HG03460 (cell line): ENCODE data around the gene SWI5.
A peak's percentile ranks its signal among the peaks of the same experiment; 100 is the strongest.
"Not testable (repeated sequence)": the region's sequence is repeated elsewhere in the genome, so short reads cannot be mapped to it uniquely, and the experiment has no call there.

Source experiments
- ATAC-seq: cut with Tn5 transposase; IDR thresholded peaks from one replicate; pipeline ENCODE4 v1.9.1; 2021; ENCODE audit not compliant: unreplicated experiment

Gene SWI5

DNA sequence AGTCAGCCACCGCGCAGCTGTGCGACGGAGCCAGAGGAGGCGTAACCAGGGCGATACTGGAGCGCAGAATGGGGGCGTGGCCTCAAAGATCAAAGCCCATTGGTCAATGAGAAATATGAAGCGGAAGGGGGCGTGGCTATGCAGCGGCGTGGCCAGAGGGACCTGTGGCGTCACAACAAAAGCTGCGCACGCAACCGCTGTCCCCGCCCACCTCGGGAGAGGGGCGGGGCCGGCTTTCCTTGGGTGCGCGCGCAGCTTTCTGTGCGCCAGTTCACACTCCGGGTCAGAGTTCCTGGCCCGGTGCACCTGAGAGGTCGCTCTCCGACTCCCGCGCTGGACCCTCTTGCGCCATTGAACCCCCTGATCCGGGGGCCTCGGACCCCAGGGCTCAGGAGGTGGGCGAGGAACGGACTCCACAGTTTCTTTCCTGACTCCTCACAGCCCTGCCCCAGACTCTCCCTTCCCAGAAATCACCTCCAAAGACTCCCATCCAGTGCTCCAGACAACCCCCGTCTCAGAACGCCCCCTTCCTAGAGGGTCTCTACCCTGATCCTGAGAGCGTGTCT is at the start of gene SWI5:
SWI5 (plus strand) TSS at position 269 of the 566 bp plus-strand sequence.
- ATAC-seq = peak; percentile 94

DNA sequence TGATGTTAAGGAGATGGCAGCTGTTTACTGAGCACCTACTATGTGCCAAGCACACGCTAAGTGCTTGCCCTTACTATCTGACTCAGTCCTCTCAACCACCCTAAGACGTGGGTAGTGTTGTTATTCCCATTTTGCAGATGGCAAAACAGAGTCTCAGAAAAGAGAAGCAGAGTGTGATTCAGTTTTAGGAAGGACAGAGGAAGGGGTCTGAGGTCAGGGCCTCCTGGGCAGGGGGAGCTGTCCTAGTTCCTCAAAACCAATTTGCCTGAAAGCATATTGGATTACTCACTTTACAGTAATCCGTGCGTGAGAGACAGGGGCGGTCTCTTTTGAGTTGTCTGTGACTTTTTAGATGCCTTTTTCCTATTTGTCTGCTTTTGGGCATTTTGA is 49.7 kb upstream of the SWI5 start:
- no peak for ATAC-seq

DNA sequence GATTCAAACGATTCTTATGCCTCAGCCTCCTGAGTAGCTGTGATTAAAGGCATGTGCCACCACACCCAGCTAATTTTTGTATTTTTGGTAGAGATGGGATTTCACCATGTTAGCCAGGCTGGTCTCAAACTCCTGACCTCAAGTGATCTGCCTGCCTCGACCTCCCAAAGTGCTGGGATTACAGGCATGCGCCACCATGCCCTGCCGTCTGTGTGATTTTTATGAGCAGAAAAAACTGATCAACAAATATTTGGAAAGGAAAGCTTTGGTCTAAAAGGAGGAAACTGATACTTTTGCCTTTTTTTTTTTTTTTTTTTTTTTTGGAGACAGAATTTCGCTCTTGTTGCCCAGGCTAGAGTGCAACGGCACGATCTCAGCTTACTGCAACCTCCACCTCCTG is 45.2 kb upstream of the SWI5 start:
- not testable (repeated sequence) for ATAC-seq

DNA sequence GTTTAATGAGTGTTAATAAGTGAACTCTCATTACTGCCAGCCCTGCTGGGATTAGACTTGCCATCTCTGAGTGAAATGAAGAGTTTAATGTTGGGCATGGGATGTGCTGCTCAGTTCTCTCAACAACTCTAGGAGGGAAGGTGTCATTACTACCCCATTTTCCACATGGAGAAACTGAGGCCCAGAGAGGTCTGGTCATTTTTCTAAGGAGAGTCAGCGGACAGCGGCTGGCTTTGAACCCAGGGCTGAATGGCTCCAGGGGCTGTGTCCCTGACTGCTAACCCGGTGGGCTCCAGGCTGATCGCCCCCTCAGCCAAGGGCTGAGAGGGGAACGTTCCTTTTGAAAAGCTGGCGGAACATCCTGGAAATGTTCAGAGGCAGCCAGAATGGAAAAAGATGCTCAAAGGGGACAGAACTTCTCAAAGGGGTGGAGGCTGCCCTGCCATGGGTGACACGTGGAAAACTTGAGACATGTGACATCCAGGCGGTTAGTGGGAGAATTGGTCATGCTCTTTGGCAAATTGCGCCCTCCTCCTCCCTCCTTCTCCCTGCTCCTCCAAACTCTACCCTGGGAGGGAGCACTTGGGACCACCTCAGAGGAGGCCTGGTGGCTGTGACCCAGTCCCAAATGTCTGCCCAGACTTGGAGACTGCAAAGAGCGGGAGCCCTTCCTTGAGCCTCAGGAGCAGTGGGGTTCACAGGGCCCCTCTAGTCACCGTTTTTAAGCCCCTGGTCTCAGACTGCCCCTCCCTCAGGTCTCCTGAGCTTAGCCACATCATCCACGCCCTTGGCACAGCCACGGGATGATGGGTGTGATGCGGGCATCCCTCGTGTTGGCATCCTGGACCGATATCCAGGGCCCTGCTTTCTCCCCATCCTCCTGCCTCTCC is 44.2 kb upstream of the SWI5 start:
- ATAC-seq = no peak

DNA sequence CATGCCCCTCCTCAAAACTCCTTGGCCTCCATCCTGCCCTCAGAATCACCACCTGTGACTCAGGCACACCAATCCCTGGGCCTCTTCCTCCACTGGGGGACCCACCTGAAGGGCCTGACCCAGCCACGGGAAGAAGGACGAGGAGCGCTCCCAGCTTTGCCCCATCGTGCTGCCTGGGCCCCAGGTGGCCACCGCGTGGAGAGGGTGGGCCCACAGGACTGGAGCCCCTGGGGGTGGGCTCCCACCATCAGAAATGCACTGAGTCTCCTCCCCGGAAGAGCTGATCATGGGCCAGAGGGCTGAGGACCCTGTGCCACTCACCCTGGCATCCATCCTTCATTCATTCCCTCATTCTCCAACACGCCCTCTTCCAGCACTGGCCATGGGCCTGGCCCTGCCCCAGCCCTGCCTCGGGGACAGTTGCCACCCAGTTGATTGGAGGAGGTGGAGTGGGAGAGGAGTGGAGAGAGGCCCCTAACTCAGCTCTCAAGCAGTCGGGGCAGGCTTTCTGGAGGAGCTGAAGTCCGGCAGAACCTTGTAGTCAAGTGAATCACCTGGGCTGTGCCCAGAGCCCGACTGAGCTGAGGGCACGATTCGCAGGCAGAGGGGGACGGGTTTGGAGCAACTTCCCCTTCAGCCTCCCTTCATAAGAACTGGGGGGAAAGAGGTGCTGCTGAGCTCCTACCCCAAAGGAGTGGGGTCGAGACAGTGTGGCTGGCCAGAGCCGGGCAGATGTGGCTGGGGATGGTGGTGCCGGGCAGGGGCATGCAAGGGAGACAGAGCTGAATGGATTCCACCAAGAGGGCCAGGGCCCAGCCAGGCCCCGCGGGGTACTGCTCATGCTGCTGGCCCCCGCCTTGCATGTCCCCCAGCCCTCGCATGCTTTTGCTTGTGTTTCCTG is 43.3 kb upstream of the SWI5 start:
- ATAC-seq = no peak

DNA sequence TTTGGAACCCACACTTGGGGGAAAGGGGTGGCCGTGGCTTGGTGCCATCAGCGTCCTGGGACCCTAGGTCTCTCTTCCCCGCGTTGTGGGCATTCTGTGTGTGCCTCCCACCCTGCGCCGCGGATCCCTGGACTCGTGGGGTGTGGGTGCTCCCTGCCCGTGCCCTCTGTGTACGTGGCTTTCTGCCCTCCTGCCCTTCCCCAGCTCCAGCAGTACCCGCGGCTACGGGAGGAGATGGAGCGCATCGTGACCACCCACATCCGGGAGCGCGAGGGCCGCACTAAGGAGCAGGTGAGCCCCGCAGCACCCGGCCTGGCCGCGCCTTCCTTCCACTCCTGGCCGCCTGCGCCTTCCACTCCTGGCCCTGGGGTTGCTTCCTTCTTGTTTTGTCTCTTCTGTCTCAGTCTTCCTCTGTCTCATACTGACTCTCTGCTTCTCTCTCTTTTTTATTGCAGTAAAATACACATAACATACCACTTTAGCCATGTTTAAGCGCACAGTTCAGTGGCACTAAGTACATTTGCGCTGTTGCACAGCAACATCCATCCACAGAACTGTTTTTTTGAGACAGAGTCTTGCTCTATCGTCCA is 42.2 kb upstream of the SWI5 start:
- no peak for ATAC-seq

DNA sequence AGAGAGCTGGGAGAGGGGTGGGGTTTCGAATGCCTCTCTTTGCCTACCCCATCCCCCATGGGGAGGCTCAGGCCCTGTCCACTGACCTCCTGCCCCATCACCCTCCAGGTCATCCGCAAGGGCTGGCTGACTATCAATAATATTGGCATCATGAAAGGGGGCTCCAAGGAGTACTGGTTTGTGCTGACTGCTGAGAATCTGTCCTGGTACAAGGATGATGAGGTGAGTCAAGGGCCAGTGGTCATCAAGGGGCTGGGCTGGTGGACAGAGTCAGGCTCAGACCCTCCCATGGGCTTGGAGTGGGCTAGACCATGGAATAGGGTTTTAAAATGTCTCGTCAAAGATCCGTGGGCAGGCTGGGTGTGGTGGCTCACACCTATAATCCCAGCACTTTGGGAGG is 34.0 kb upstream of the SWI5 start:
- ATAC-seq = no peak

DNA sequence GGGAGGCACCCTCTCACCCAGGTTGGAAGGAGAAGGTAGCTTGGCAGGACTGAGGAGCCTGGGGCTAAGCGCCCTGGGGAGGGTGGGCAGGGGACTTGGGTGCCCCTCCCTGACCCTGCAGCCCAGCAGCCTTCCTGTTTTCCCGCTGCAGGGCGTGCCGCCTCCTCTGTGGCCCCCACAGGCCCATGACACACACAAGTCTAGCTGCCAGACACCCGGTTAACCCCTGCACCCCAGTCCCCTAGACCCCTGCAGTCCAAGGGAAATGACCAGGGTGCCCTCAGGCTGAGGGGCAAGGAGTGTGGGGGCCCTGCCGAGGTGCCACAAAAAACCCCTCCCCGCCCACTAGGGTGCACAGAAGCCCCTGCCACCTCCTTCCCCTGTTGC is 33.3 kb upstream of the SWI5 start:
- no peak for ATAC-seq

DNA sequence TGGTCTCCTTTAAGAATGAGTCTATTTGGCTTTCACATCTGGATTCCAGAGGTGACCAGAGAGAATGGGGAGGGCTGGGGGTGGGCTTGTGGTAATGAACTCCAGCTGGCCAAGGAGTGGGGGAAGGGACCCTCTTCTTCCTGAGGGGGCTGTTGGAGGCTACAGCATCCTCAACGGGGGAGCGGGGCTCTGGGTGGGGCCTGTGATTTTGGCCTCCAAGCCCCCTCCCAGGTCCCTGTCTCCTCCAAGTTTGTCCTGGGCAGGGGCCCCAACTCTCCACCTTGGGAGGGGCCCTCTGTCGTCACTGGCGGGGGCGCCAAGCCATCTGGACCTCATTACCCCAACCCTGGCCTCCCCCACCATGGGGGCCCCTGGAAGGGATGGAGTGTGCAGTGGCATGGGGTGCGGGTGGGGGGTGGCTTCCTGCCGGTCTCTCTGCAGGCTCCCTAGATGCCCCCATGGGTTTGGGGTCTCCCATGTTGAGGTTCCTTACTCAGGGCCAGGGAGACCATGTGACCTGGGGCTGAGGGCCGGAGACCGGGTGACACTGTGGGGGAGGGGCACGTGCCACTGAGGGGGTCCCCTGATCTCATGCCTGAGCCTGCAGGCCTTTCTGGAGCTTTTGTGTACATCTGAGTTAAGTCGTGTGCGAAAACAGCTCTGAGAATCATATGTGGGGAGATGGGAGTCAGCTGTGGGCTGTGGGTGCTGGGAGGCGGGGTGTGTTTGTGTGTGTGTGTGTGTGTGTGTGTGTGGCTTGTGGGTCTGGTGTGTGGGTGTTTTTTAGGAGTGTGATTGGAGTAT is 32.7 kb upstream of the SWI5 start:
- ATAC-seq = no peak

DNA sequence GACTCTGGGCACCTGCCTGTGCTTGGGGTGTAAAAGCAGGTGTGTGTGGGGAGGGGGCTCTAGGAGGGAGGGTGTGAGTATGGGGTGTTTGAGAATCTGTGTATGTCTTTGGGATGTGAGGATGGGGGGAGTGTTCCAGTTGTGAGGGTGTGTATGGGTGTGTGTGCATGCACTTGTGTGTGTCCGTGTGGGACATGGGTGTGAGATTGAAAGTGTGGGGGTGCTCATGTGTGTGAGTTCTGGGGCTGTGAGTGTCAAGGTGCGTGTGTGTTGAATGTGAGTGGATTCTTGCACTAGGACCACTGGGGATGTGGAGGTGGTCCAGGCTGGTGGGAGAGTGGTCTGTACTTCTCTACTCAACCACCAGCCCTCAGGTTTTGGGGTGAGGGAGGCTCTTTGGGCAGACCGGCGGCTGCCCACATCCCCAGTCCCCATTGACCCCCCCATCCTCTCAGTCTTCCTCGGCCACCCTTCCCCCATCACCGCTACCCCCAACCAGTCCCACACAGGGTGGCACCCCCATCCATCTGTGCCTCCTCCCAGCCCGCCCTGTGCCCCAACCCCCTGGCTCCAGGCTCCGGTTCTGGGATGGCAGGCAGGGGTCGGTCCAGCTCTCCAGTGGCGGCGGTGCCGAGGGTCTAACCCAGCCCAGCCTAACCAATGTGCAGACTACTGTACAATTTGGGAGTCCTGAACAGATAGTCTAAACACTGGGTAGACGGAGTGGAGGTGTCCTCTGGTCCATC is 31.8 kb upstream of the SWI5 start:
- ATAC-seq = no peak

DNA sequence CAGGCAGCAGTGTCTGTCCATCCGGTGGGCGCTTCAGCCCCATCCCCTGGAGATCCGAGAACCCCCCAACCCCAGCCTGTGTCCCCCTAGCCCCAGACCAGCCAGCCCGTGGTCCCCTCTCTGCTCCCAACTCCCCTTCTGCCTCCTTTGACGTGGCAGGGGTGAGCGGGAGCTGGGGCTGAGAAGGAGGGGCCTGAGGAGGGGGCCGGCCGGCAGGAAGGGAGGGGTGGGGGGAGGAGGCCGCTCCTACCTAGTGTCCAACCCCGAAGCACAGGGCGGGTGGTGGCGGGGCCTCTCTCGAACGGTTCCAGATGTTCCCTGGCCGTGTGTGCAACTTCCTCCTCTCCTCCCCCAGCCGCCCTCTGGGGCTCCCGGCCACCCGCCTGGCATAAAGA is 31.2 kb upstream of the SWI5 start:
- ATAC-seq = no peak

DNA sequence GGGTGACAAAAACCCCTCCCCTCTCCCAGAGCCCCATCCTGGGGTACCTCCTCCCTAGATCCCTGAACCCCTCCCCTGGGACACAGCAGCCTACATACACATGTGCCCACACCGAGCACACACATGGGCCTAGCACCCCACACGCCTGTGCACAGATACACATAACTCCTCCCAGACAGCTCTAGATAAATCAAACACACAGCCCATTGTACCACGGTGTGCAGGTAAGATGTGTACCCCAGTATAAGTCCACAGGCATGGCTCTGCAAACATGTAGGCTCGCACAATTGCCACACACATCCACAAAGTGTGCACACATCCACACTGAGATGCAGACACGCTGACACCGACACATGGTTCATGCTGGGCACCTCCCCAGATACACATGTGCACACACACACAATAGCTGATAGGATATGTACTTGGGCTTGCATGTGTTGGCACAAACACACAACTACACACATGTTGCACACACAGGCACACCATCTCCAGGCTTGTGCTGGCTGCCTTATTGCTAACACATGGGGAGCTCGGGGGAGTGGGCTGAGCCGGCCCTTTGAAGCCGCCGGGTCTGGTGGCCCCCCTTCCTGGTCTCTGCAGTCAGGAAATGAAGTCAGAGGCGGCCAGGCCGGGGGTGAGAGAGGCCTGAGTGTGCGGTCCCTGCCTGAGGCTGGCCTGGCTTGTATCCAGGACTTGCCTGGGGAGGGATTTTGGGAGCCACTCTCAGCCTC is 30.5 kb upstream of the SWI5 start:
- ATAC-seq = no peak

DNA sequence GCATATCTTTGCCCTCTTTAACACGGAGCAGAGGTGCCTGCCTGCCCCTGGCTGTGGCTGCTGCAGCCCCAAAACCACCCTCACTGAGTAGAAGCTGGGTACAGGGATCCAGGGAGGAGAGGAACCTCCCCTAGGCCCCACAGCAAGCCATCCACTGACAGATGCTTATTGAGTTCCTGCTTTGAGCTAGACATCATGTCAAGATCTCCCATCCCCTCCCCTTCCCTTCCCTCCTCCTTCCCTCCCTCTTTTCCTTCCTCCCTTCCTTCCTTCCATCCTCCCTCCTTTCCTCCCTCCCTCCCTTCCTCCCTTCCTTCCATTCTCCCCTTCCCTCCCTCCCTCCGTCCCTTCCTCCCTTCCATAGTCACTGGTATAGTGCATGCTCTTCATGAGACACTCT is 29.6 kb upstream of the SWI5 start:
- ATAC-seq = no peak

DNA sequence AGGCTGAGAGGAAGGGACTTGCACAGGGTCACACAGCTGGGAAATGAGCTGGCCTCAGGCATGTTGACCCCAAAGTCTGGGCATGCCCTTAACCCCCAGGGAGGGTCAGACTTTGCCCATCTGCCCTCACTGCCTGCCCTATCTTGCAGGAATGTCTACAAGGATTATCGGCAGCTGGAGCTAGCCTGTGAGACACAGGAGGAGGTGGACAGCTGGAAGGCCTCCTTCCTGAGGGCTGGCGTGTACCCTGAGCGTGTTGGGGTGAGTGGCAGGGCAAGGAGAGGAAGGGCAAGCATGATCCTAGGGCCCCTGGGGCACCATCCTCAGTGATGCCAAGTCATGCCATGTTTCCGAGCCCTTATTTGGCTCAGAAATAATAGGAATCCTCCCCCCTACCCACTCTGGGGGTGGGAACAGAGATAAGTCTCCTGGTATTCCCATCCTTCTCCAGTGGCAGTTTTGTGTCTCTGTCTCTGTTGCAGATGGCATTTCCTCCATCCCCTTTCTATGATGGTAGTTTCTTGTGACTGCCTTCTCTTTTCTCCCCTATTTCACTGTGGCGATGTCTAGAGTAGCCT is 28.8 kb upstream of the SWI5 start:
- no peak for ATAC-seq

DNA sequence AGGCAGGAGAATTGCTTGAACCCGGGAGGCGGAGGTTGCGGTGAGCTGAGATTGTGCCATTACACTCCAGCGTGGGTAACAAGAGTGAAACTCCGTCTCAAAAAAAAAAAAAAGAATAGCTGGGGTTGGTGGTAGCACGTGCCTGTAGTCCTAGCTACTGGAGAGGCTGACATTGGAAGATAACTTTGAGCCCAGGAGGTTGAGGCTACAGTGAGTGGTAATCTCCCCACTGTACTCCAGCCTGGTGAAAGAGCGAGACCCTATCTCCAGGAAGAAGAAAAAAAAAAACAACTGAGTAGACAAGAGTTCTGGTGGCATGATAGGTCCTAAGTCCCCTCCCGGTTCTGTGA is 26.5 kb upstream of the SWI5 start:
- ATAC-seq = no peak

DNA sequence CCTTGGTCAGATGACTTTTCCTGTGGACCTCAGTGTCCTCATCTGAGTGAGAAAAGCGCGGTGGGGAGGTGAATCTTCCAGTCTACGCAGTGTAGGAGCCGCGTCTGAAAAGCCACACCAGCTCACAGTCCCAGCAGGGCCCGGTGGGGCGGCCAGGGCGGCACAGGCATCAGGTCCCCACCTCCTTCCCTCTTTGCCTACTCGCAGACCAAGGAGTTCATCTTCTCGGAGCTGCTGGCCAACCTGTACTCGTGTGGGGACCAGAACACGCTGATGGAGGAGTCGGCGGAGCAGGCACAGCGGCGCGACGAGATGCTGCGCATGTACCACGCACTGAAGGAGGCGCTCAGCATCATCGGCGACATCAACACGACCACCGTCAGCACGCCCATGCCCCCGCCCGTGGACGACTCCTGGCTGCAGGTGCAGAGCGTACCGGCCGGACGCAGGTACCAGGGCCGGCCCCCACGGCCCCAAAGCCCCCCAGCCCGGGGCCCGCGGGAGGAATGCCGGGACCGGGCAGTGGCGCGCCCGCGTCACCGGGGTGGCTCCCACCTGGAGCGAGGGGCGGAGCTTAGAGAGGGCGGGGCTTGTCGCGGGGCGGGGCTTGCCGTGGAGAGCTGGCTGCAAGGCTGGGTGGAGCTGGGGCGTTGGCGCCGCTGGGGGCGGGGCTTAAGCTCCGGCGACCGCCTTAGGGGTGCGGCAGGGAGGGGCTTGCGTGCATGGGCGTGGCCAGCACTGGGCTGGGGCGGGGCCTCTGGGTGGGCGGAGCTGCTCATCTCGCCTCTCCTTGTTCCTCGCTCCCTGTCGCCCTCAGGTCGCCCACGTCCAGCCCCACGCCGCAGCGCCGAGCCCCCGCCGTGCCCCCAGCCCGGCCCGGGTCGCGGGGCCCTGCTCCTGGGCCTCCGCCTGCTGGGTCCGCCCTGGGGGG is 25.9 kb upstream of the SWI5 start:
- ATAC-seq = peak; percentile 82

DNA sequence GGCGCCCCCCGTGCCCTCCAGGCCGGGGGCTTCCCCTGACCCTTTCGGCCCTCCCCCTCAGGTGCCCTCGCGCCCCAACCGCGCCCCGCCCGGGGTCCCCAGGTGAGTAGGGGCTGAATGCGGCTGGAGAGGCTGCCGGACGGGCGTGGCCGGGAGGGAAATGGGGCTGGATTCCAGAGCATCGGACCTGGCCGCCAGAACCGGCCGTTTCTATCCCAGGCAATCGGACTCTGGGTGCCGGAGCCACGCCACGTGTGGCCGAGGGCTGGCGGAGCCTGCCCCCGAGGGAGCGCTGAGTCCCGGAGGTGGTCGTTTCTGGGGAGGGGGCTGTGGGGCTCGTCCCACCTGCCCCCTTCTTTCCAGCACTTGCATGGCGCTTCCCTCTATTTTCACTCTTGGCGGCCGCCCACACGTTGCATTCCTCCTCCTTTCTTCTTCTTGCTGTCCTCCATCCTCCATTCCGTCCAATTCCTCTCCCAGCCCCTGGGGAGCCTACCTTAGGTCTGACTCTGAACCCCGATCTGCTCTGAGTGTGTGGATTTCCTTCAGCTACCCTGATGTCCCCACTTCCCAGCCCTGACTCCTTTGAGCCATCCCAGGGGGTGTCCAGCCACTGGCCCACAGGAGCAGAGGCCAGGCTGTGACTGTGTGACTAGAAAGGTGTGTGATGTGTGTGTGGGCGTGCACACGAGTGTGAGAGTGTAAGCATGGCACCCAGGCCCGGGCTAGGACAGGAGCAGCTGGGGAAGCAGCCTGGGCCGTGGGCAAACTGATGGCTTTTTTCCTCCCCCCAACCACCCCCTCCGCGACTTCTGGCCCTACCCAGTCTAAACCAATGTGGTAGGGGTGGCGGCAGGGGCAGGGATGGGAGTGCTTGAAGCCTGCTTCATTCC is 25.0 kb upstream of the SWI5 start:
- ATAC-seq = peak; percentile 13
